ENCODE results near the gene POLA1.

POLA1 gene

GRCh38 chrX:24925430-24925829 lies 231.7 kb downstream of the POLA1 start:
- H3K4me1 ChIP-seq (ENCODE audit: low read length) = no peaks in the 10 kb centered on the region
- H3K9ac ChIP-seq (ENCODE audit: low read length) = no peak overlapping the region
- no peak overlapping the region for H3K4me3 ChIP-seq (ENCODE audit: low read length)
- TF ChIP-seq CTCF (IDR thresholded peaks at IDR 0.05; ENCODE audit: low read length) = no peak
- no peak for TF ChIP-seq EZH2phosphoT487 (IDR thresholded peaks at IDR 0.05; ENCODE audit: low read length)
- no peak for TF ChIP-seq EZH2 (optimal IDR thresholded peaks at IDR 0.05; ENCODE audit: low read depth, low read length)
- no peak overlapping the region for H2AFZ ChIP-seq (ENCODE audit: low read length)
- no peaks in the 10 kb centered on the region for H3K9me3 ChIP-seq (replicated peaks; ENCODE audit: insufficient read depth, low read length)
- no peaks in the 10 kb centered on the region for H4K20me1 ChIP-seq (ENCODE audit: insufficient read depth, low read length)
- no peak for DNase-seq
- H3F3A ChIP-seq (ENCODE audit: insufficient read depth, low read length) = no peaks in the 10 kb centered on the region
- H3K27ac ChIP-seq (ENCODE audit: low read length) = no peak overlapping the region
- no peaks in the 10 kb centered on the region for H3K79me2 ChIP-seq (ENCODE audit: low read length)
- H3K9me2 ChIP-seq (replicated peaks; ENCODE audit: insufficient read depth, low read length) = no peaks in the 10 kb centered on the region
- no peak overlapping the region for H3K4me2 ChIP-seq (ENCODE audit: low read depth, low read length)
- no peaks in the 10 kb centered on the region; the same call in 1 of the 2 replicates for H3K36me3 ChIP-seq (replicated peaks; ENCODE audit: insufficient read depth, low read length)
- no peaks in the 10 kb centered on the region for H3K27me3 ChIP-seq (replicated peaks; ENCODE audit: insufficient read depth, low read length)

- TF ChIP-seq EZH2 (optimal IDR thresholded peaks at IDR 0.05; ENCODE audit: low read depth, low read length) (no peak), EZH2phosphoT487 (IDR thresholded peaks at IDR 0.05; ENCODE audit: low read length) (no peak), CTCF (IDR thresholded peaks at IDR 0.05; ENCODE audit: low read length) (no peak)
- Histone ChIP-seq H3K79me2 (ENCODE audit: low read length) (no peaks in the 10 kb centered on the region), H3K9ac (ENCODE audit: low read length) (no peak overlapping the region), H3K4me1 (ENCODE audit: low read length) (no peaks in the 10 kb centered on the region), H3K27ac (ENCODE audit: low read length) (no peak overlapping the region), H2AFZ (ENCODE audit: low read length) (no peak overlapping the region), H3K4me2 (ENCODE audit: low read depth, low read length) (no peak overlapping the region), H3K36me3 (replicated peaks; ENCODE audit: insufficient read depth, low read length) (no peaks in the 10 kb centered on the region; the same call in 1 of the 2 replicates), H3F3A (ENCODE audit: insufficient read depth, low read length) (no peaks in the 10 kb centered on the region), H4K20me1 (ENCODE audit: insufficient read depth, low read length) (no peaks in the 10 kb centered on the region), H3K27me3 (replicated peaks; ENCODE audit: insufficient read depth, low read length) (no peaks in the 10 kb centered on the region), H3K4me3 (ENCODE audit: low read length) (no peak overlapping the region), H3K9me2 (replicated peaks; ENCODE audit: insufficient read depth, low read length) (no peaks in the 10 kb centered on the region), H3K9me3 (replicated peaks; ENCODE audit: insufficient read depth, low read length) (no peaks in the 10 kb centered on the region)
- DNase-seq = no peak
Observed at GRCh38 chrX:24927372-24927771, 233.7 kb downstream of the POLA1 start.

GRCh38 chrX:24928114-24928513 lies 234.4 kb downstream of the POLA1 start:
- H3K27ac ChIP-seq (ENCODE audit: low read length) = no peak overlapping the region

More at GRCh38 chrX:24928114-24928513, 234.4 kb downstream of the POLA1 start:
- Histone ChIP-seq H2AFZ (ENCODE audit: low read length) (no peak overlapping the region), H3K27me3 (replicated peaks; ENCODE audit: insufficient read depth, low read length) (no peaks in the 10 kb centered on the region), H4K20me1 (ENCODE audit: insufficient read depth, low read length) (no peaks in the 10 kb centered on the region), H3K79me2 (ENCODE audit: low read length) (no peaks in the 10 kb centered on the region), H3K9me3 (replicated peaks; ENCODE audit: insufficient read depth, low read length) (no peaks in the 10 kb centered on the region), H3K36me3 (replicated peaks; ENCODE audit: insufficient read depth, low read length) (no peaks in the 10 kb centered on the region; the same call in 1 of the 2 replicates), H3K9me2 (replicated peaks; ENCODE audit: insufficient read depth, low read length) (no peaks in the 10 kb centered on the region), H3K4me2 (ENCODE audit: low read depth, low read length) (no peak overlapping the region), H3K4me1 (ENCODE audit: low read length) (no peaks in the 10 kb centered on the region), H3K9ac (ENCODE audit: low read length) (no peak overlapping the region), H3K4me3 (ENCODE audit: low read length) (no peak overlapping the region), H3F3A (ENCODE audit: insufficient read depth, low read length) (no peaks in the 10 kb centered on the region)
- no peak for DNase-seq
- TF ChIP-seq CTCF (IDR thresholded peaks at IDR 0.05; ENCODE audit: low read length) (no peak), EZH2 (optimal IDR thresholded peaks at IDR 0.05; ENCODE audit: low read depth, low read length) (no peak), EZH2phosphoT487 (IDR thresholded peaks at IDR 0.05; ENCODE audit: low read length) (no peak)

Data from MM.1S (cell line).